WI38 (cell line): ENCODE results near the gene TEX19.
"Not testable (repeated sequence)": the region's sequence is repeated elsewhere in the genome, so short reads cannot be mapped to it uniquely, and the experiment has no call there.

Source experiments
- H3K4me3 ChIP-seq: 2 replicates; pipeline ENCODE4 v1.5.1; 2011; ENCODE audit warnings: low read depth, mild to moderate bottlenecking, control low read depth, low read length
- CTCF ChIP-seq: IDR thresholded peaks from 2 replicates; pipeline ENCODE4 v1.5.1; 2012; ENCODE audit warnings: low read depth, mild to moderate bottlenecking, control low read depth, low read length

The TEX19 gene

GRCh38 chr17:82376042-82376730 lies 17.1 kb downstream of the TEX19 start:
- no peak overlapping the region for H3K4me3 ChIP-seq
- no peak for TF ChIP-seq CTCF

- not testable (repeated sequence) for H3K4me3 ChIP-seq
These were observed 18.2 kb downstream of the TEX19 start for GRCh38 chr17:82377294-82377693.

- no peak for TF ChIP-seq CTCF
These were observed 19.1 kb downstream of the TEX19 start for GRCh38 chr17:82377924-82378740.

GRCh38 chr17:82378741-82379021 lies 19.6 kb downstream of the TEX19 start:
- no peak overlapping the region for H3K4me3 ChIP-seq
- no peak for TF ChIP-seq CTCF

More at GRCh38 chr17:82377924-82378740, 19.1 kb downstream of the TEX19 start:
- H3K4me3 ChIP-seq = no peak overlapping the region

GRCh38 chr17:82380860-82381702 lies 22.0 kb downstream of the TEX19 start:
- no peak for TF ChIP-seq CTCF
- H3K4me3 ChIP-seq = no peak overlapping the region

GRCh38 chr17:82381703-82382009 lies 22.6 kb downstream of the TEX19 start:
- H3K4me3 ChIP-seq = not testable (repeated sequence)

GRCh38 chr17:82382220-82382932 lies 23.3 kb downstream of the TEX19 start:
- not testable (repeated sequence) for H3K4me3 ChIP-seq

- H3K4me3 ChIP-seq = no peak overlapping the region
- no peak for TF ChIP-seq CTCF
These were observed 23.8 kb downstream of the TEX19 start for GRCh38 chr17:82382933-82383255.
